Measurements from ENCODE around the gene ZNF563. TPM values are rescaled to one million over a fixed set of nuclear protein-coding genes. Genes with fewer than 3 reads are reported as not detected.

ZNF563 gene
- total RNA-seq, 1 donor from 2014 or later, result 5.1 TPM

DNA sequence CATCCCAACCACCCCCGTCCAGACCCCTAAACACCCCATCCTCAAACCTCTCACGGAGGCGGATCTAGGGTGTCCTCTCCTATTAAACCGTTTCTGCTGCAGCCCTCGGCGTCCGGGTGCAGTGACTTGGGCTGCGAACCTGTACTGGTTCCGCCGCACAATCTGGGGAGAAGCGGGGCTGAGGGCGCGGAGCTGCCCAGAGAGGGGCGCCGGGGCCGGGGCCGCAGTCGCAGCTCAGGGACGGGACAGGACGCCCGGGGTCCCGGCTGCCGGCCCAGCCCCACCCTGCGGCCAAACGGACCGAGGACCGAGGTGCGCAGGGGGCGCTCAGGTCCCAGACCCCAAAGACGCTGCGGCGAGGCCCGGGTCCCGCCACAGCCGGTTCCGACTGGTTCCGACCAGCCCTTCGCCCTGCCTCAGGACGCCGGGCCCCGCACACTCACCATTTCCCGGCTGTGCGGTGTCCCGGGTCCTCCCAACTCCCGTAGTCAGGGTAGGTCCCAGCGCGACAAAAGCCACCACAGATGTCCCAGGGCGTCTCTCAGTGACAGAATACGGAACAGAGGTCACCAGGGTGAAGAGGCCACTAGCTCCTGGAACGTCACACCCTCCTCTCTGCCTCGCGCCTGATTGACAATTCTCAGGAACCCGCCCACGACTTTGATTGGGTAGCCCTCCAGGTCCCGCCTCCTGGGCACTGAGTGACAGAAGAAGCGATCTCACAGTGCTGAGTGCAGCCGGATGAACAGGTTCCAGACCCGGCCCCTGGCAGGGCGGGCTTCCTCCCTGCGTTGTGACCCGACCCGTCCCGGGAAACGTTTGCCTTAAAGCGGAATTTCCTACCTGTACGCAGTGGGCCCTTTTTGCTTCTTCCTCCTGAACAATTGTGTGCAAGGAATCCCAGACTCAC, 38.9 kb downstream of the ZNF563 start, which contains the start of gene ZNF44:
Gene ZNF44, minus strand, starts transcription at position 635 of the 910 bp plus-strand sequence. Its CDS starts 189 bp downstream, at position 446.
- DNase-seq, result peak; percentile 99

DNA sequence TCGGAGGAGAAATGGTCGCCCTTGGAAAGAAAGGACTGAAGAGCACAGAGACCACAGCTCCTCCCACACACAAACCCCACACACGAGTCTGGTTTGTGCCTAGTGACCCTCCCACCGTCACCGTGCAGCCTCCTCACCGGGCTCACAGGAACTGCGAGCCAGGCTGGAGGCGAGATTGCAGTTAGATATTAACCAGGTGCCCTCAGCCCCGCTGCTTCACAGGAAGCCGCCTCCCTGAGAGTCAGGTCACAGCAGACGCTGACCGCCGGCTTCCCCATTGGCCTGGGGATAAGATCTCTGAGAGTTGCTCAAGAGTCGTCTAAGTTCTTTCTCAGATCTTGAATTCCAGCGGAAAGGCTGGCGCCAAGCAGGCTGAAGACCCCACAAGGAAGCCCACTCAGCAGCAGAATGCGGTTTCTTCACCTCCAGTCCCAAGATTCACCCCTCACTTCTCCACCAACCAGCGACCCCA, 39.6 kb downstream of the ZNF563 start:
- peak; percentile 58 for DNase-seq

DNA sequence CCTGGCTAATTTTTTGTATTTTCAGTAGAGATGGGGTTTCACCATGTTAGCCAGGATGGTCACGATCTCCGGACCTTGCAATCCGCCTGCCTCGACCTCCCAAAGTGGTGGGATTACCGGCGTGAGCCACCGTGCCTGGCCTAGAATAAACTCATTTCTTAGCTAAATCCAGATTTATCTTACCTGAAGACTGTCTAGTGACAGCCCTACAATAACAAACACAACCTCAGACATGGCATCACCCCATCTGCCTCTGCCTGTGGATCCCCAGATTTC, 43.7 kb downstream of the ZNF563 start:
- no peak for DNase-seq

DNA sequence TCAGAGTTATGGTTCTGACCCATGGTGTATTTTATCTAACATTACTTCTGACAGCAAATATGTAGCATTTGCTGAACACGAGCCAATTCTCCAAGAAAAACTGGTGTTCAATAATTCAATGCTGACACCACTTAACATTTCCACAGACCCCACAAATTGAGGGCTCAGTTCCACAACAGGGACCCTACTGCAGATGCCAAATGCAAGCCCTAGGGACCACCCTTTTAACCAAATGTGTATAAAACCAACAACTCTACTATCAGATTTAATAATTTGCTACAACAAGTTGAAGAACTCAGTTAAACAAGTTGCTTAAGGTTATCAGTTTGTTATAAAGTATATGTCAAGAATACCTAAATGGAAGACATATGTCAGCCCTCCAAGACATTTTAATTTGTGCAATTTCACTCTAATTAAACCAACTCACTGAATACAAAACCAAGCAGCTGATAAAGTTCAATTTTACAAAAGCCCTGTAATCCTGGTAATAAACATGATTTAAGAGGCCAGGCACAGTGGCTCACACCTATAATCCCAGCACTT, 45.4 kb downstream of the ZNF563 start:
- no peak for DNase-seq

DNA sequence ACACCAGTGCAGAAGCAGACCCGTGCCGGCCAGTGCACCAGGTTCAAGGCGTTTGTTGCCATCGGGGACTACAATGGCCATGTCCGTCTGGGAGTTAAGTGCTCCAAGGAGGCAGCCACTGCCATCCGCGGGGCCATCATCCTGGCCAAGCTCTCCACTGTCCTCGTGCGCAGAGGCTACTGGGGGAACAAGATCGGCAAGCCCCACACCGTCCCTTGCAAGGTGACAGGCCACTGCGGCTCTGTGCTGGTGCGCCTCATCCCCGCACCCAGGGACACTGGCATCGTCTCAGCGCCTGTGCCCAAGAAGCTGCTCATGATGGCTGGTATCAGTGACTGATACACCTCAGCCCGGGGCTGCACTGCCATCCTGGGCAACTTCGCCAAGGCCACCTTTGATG, 48.8 kb downstream of the ZNF563 start:
- no peak for DNase-seq

DNA sequence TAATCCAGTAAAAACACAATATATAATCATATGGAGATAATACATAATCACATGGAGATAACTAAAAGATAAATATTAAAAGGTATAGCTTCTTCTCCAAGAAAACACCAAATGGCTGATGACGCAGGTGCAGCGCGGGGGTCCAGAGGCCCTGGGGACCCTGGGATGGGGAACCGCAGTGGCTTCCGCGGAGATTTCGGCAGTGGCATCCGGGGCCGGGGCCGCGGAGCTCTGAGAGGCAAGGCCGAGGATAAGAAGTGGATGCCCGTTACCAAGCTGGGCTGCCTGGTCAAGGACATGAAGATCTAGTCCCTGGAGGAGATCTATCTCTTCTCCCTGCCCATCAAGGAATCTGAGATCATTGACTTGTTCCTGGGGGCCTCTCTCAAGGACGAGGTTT, 49.2 kb downstream of the ZNF563 start:
- no peak for DNase-seq

DNA sequence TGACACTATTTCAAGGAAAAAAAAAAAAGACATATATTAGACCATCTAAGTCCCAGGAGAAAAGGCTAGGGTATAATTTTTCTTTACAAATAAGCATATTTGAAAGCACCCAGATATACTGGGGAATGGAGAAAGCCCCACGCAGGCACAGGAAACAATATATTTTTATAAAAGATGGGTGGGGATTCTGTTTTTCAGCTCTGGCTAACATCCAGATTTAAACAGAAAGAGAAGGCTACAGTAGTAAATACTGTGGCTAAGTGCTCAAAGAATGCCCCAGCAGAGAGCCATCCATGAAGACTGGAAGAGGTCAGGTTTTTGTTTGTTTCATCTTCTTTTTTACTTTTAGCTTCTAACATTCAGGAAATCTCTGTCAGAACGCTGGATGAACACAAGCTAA, 54.7 kb downstream of the ZNF563 start:
- DNase-seq, result no peak

DNA sequence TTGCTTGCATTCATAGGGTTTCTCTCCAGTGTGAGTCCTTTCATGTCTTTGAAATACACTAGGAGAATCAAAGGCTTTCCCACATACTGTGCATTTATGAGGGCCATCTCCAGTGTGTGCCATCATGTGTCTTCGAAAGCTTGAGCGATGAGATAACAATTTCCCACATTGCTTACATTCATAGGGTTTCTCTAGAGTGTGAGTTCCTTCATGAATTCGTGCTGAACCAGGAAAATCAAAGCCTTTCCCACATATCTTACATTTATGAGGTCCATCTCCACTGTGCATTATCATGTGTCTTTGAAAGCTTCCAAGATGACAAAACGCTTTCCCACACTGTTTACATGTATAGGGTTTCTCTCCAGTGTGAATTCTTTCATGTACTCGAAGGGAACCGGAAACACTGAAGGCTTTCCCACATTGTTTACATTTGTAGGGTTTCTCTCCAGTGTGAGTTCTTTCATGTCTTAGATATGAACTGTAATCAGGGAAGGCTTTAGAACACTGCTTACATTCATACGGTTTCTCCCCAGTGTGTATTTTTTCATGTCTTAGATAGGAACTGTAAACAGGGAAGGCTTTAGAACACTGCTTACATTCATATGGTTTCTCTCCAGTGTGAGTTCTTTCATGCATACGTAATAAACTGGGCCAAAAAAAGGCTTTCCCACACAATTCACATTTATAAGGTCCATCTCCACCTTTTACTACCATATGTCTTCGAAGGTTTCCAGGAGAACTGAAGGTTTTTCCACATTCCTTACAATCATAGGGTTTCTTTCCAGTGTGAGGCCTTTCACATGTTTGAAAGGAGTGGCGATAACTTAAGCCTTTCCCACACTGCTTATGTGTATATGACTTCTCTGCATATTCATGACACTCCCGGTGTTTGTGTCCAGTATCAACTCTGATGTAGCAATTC, 60.2 kb downstream of the ZNF563 start:
- no peak for DNase-seq

DNA sequence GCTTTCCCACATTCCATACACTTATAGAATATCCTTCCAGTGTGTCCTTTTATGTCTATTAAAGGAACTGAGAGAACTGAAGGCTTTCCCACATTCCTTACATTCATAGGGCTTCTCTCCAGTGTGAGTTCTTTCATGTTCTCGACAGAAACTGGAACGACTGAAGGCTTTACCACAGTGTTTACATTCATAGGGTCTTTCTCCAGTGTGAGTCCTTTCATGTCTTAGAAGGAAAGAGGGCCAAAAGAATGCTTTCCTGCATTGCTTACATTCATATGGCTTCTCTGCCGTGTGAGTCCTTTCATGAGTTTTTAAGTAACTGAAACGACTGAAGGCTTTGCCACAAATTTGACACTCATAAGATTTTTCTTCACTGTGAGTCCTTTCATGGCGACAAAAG, 61.0 kb downstream of the ZNF563 start:
- DNase-seq, result no peak

DNA sequence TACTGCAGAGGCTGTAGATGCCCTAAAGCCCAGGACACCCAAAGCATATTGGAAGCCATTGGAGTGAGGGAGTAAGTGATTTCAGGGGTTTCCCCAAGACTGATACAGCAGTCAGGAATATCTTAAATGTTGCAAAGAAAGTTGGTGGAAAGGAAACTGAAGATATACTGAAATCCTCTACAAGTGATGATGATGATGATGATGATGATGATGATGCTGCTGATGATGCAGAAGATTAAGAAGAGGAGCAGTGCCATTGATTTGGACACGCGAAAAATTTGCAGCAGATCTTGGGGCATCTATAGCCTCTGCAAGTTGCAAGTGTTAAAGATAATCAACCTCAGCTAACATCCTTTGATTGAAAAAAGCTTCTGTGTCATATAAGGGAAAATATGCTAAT, 62.6 kb downstream of the ZNF563 start:
- no peak for DNase-seq

Small RNAs within 50 kb of the gene (small RNA-seq; reads per million reads assigned to genes)
- gene RPS29P23 (ENCODE audit: low replicate concordance), result not detected

Other genes starting within 250 kb of the ZNF563 start
- gene ZNF20, start 193.3 kb downstream of the ZNF563 start, total RNA-seq, result 1.6 TPM
- gene ZNF625, start 176.9 kb downstream of the ZNF563 start, total RNA-seq, result 16.9 TPM
- gene ZNF136, start 170.5 kb downstream of the ZNF563 start, total RNA-seq, result 18.1 TPM
- 22.1 TPM for gene ZNF44, start 38.8 kb downstream of the ZNF563 start, total RNA-seq
- 7.0 TPM for gene ZNF442, start 32.0 kb upstream of the ZNF563 start, total RNA-seq
- gene ZNF799, start 67.6 kb upstream of the ZNF563 start, total RNA-seq, result 10.5 TPM
- 11.1 TPM for gene ZNF443, start 107.4 kb upstream of the ZNF563 start, total RNA-seq
- 7.0 TPM for gene ZNF709, start 151.2 kb upstream of the ZNF563 start, total RNA-seq
- 13.2 TPM for gene ZNF564, start 217.8 kb upstream of the ZNF563 start, total RNA-seq

All from tongue (tissue), 3 donors.